Right cardiac atrium (tissue), 5 donors: ENCODE data around the gene TRMT5. TPM values are rescaled to one million over a fixed set of nuclear protein-coding genes. Genes with fewer than 3 reads are reported as not detected.

Experiments
- ATAC-seq, 2 donors: fragments of 200-7000 bp; cut with Tn5 transposase; one replicate each; pipeline versions ENCODE4 v1.8.0 to v1.9.1; 2020; ENCODE audit warnings: moderate library complexity in 2 of 2, mild to moderate bottlenecking in 1 of 2
- DNase-seq, 3 donors: peaks; one replicate each; pipeline ENCODE4 v3.0.0-alpha.2; 2020
- H3K27ac ChIP-seq: one replicate; pipeline ENCODE4 v1.5.1; 2013; ENCODE audit warnings: mild to moderate bottlenecking, low read length, control low read depth, moderate library complexity
- H3K27me3 ChIP-seq: one replicate; pipeline ENCODE4 v1.6.1; 2013; ENCODE audit not compliant: control insufficient read depth, insufficient read depth
- H3K4me1 ChIP-seq: one replicate; pipeline ENCODE4 v1.6.1; 2013; ENCODE audit warnings: low read length; ENCODE audit not compliant: control insufficient read depth, insufficient read depth
- H3K4me3 ChIP-seq: one replicate; pipeline ENCODE4 v1.5.1; 2013; ENCODE audit warnings: low read length, control low read depth
- H3K9me3 ChIP-seq: one replicate; pipeline ENCODE4 v1.6.1; 2013; ENCODE audit warnings: low read length; ENCODE audit not compliant: control insufficient read depth
- WGBS: extraction: QIAGEN DNeasy Blood & Tissue Kit; methylation state at CpG from one replicate; pipeline ENCODE4 v1.1.7; 2013; 5-methylcytosine and 5-hydroxymethylcytosine counted together
- intact Hi-C, 4 donors: fragments of 100-400 bp; cut with DNase I; formaldehyde crosslinking; loops; one replicate each; pipeline versions ENCODE4 v1.11.0 to v1.14.0; 2022 to 2023
- polyA plus RNA-seq: library from polyadenylated mRNA; stranded (reverse); fragments of 200-250 nt; gene quantifications from one replicate; pipeline ENCODE4 v1.2.3, GENCODE V29; 2013
- total RNA-seq, 4 donors: library from RNA; stranded (reverse); fragmentation: NEBNext Ultra II Directional; extraction: Animal tissue kit (Norgen Biotek cat#: 25700); gene quantifications; one replicate each; pipeline ENCODE4 v1.2.1, GENCODE V29; 2021
- donor health status: healthy with polysubstance abuse.
- donor health status: DM: no; HTN: yes; CAD: no.
- donor health status: DM: no; HTN: no; CAD: no.
- donor health status: DM: no; HTN: yes; CAD: no; lungs with severe emphysema.
- donor health status: DM: yes; HTN: yes; CAD: no.

Gene TRMT5
- total and polyA plus RNA-seq, 5 donors, result 3.2 to 9.4 (median 8.7) TPM

DNA sequence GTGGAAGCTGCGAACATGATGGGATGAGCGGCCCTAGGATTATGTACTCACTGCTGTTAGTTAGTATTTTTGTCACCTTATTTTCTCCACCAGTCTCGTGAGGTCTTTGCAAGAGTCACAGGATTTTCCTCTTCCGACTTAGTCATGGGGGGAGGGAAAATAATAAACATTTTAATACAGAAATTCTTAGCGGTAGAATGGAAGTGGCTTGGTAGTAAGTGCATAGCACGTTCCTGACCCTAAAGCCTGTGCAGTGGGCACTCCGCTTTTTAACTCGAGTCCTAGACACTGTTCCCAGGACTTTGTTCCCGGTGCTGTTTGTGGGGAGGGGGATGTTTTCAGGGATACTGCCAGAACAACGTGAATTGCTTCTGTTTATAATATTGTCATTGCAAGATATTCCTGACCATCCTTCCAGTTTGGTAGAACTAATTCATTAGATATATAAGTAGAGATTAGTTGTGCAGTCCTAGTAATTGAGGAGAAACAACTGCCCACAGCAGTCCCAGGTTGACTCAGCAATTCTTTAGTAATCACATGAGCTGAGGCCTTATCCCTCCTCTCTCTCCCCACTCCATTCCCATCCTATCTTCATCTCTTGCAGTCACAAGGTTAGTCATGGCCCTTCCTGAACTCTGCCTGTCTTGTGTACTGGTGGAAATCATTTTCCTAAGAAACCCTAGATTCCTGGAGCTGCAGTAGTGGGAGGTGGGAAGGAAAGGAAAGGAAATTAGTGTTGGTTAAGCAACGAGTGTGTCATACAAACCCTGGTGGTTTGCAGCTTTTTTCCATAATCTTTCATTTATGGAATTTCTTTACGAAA lies 965 bp upstream of the TRMT5 start:
- no peaks in the 10 kb centered on the region for H3K9me3 ChIP-seq
- peak overlapping the region; percentile 91 for H3K4me3 ChIP-seq
- no peak for DNase-seq
- 10% methylated on average over 12 of the region's 12 CpGs for WGBS
- intact Hi-C loops, result no loop called here
- H3K4me1 ChIP-seq, result peaks cover 3% of the 10 kb centered on the region
- H3K27me3 ChIP-seq, result no peaks in the 10 kb centered on the region
- peak overlapping the region; percentile 87 for H3K27ac ChIP-seq
- ATAC-seq, result no peak

DNA sequence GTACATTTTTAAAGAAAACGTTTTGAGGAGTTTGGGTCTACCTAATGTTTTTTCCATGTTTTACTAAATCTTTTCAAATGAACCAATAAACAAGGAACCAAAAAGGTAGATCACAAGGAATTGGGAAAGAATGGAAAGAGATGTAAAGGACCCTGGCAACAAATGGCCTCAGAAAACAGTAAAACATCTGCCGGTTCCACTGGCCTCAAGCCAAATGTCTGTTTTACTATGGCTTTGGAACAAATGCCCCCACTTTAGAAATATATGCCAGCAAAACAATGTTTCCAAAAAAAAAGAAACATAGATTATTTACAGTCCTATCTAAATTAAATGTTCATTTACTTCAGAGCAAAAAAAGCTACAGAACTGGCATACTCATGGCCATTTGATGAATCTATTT lies 3.0 kb downstream of the TRMT5 start:
- Histone ChIP-seq H3K4me3 (no peak overlapping the region), H3K9me3 (no peaks in the 10 kb centered on the region), H3K27me3 (no peaks in the 10 kb centered on the region), H3K4me1 (peaks cover 3% of the 10 kb centered on the region), H3K27ac (no peak overlapping the region)
- ATAC-seq, result no peak
- no peak for DNase-seq
- intact Hi-C loops, result no loop called here
- WGBS, result 55% methylated on average over 2 of the region's 2 CpGs

DNA sequence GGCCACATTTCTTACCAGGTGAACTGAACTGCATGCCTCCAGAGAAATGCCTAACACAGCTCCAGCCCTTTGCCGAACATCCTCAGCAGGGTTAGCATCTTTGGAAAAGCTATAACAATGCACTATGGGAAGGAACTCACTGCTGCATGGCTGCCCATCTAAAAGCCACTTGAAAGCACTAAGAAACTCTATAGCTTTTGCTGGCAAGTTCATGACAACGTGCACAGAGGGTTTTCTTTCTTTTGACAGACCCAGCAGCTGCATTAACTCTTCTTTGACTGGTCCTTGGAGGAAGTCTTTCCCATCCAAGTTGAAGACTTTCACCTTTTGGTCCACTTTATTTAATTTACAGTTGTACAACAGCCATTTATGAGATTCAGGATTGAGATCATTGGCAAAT lies 5.3 kb downstream of the TRMT5 start:
- H3K27ac ChIP-seq, result no peak overlapping the region
- ATAC-seq (no peak), DNase-seq (no peak)
- 49% methylated on average over 2 of the region's 2 CpGs for WGBS
- no peaks in the 10 kb centered on the region for H3K4me1 ChIP-seq
- no peak overlapping the region for H3K4me3 ChIP-seq
- intact Hi-C loops, result no loop called here
- no peaks in the 10 kb centered on the region for H3K27me3 ChIP-seq
- no peaks in the 10 kb centered on the region for H3K9me3 ChIP-seq

DNA sequence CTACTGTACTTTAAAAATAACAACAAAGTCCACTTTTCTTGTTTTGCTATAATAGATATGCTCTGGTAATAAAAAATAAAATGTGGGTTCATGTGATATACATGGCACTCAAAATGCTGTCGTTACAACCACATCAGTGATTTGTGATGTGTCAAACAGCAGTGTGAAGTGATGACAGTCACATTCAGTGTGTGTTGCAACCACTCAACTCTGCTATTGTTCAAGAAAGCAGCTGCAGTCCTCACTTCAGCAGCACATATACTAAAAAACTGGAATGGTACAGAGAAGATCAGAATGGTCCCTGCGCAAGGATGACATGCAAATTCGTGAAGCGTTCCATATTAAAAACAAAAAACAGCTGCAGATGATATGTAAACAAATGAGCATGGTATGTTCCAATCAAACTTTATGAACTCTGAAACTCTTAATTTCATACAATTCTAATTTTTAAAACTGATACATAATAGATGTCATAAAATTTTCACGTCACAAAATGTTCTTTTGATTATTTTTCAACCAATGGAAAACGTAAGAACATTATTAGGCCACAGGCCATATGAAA lies 6.7 kb downstream of the TRMT5 start:
- no peaks in the 10 kb centered on the region for H3K4me1 ChIP-seq
- ATAC-seq, result no peak
- WGBS, result 76% methylated on average over 6 of the region's 6 CpGs
- H3K4me3 ChIP-seq, result no peak overlapping the region
- H3K27me3 ChIP-seq, result no peaks in the 10 kb centered on the region
- intact Hi-C loops, result no loop called here
- H3K9me3 ChIP-seq, result no peaks in the 10 kb centered on the region
- no peak overlapping the region for H3K27ac ChIP-seq
- DNase-seq, result no peak

DNA sequence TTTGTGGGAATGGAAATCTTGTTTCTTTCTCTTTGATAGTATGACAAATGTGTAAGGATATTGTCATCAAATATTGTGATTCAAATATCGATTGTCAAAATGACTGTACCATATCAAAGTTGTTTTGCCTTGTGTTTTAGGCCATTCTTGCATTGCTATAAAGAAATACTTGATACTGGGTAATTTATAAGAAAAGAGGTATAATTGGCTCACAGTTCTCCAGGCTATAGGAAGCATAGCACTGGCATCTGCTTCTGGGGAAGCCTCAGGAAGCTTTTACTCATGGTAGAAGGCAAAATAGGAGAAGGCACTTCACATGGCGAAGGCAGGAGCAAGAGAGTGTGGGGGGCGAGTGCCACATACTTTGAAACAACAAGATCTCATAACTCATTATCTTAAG lies 7.8 kb downstream of the TRMT5 start:
- WGBS, result 98% methylated on average over 3 of the region's 3 CpGs
- no peaks in the 10 kb centered on the region for H3K4me1 ChIP-seq
- ATAC-seq (no peak), DNase-seq (no peak)
- intact Hi-C loops, result no loop called here
- no peak overlapping the region for H3K4me3 ChIP-seq
- H3K9me3 ChIP-seq, result no peaks in the 10 kb centered on the region
- no peak overlapping the region for H3K27ac ChIP-seq
- no peaks in the 10 kb centered on the region for H3K27me3 ChIP-seq

DNA sequence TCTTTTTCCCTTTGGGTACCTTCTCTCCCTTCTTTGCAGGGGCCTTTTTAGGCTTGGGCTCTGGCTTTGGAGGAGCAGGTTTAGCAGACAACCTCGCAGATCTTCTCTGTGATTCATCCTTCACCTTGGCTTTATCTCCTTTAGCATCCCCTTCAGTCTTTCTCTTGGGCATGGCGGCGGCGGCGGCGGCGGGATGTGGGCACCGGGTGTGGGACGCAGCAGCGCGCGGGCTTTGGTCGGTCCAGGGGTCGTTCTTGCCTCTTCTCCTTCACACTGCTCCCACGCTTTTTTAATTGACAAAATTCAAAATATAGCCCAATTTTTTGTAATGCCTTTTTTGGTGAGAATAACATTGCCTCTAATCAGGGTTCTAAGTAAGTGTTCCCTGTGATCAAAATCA lies 8.6 kb downstream of the TRMT5 start:
- intact Hi-C loops, result no loop called here
- Histone ChIP-seq H3K4me3 (no peak overlapping the region), H3K27me3 (no peaks in the 10 kb centered on the region), H3K9me3 (no peaks in the 10 kb centered on the region), H3K27ac (no peak overlapping the region), H3K4me1 (no peaks in the 10 kb centered on the region)
- DNase-seq (no peak), ATAC-seq (no peak)
- 98% methylated on average over 15 of the region's 15 CpGs for WGBS

DNA sequence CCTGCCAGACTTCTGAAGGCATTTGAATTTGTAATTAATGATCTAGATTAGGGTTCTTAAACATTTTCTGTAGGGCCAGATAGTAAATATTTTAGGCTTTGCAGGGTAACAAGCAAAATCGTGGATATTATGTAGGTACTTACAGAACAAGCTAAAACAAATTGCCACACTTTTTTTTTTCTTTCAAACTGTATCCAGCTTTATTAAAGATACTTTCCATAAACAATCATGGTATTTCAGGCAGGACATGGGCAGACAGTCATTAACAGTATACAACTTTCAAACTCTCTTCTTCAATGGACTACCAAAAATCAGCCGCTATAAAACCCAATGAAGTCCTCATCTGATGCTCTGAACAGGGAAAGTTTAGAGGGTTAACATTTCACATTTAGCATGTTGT lies 9.6 kb downstream of the TRMT5 start:
- DNase-seq (no peak), ATAC-seq (no peak)
- H3K4me1 ChIP-seq, result no peaks in the 10 kb centered on the region
- 41% methylated on average over 2 of the region's 2 CpGs for WGBS
- intact Hi-C loops, result no loop called here
- no peak overlapping the region for H3K4me3 ChIP-seq
- no peaks in the 10 kb centered on the region for H3K27me3 ChIP-seq
- no peak overlapping the region for H3K27ac ChIP-seq
- H3K9me3 ChIP-seq, result no peaks in the 10 kb centered on the region

DNA sequence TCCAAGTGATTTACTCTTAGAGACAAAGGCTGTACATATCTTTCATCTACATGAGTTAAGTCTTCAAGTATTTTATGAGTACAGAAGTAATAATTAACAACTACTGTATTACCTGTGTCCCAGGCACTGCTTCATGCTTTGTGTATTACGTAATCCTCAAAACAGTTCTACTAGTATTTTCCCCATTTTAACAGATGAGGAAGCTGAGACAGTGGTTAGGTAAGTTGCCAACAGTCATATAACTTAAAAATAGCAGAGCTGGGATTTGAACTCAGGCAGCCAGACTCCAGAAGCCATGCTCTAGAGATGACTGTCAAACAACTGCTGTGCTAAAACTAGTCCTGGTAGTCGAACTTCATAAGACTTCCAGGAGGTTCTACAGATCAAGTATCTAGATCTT lies 10.7 kb downstream of the TRMT5 start:
- Histone ChIP-seq H3K4me3 (no peak overlapping the region), H3K9me3 (no peaks in the 10 kb centered on the region), H3K27me3 (no peaks in the 10 kb centered on the region), H3K27ac (no peak overlapping the region), H3K4me1 (no peaks in the 10 kb centered on the region)
- intact Hi-C loops, result no loop called here
- DNase-seq (no peak), ATAC-seq (no peak)
- WGBS, result 91% methylated on average over 2 of the region's 2 CpGs

DNA sequence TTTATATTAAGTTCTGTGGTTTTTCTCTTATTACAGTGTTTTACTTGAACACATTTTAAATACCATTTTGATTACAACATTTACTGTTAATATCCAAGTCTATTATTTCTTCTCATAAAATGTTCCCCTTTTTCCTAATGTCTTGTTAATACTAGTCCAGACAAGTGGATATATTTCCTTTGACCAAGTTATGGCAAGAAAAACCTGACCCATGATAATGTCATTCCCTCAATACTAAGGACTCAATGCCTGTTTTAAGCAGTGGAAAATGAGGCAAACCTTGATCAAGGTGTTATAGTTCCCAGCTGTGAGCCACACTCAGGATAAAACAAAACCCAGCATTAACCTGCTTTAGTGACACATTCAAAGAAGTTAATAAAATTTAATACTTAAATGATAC lies 12.2 kb downstream of the TRMT5 start:
- ATAC-seq (no peak), DNase-seq (no peak)
- intact Hi-C loops, result no loop called here

DNA sequence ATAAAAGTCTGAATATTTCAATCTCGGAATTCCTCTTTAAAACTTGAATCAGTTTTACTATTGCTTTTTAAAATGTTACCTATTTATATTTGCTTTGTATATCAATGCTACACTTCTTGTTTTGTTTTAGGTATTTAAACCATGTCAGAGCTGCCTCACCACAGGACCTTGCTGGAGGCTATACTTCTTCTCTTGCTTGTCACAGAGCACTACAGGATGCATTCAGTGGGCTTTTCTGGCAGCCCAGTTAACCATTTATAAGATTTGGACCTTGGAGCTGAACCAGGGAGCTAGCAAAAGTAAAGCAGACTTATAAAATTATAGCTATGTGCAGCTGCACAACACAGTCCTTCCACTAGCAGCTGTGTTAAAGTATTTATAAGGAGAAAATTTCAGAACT lies 12.8 kb downstream of the TRMT5 start:
- WGBS, result 86% methylated on average over 1 of the region's 1 CpG
- intact Hi-C loops, result no loop called here

More for the DNA sequence above, 12.2 kb downstream of the TRMT5 start:
- no peaks in the 10 kb centered on the region for H3K9me3 ChIP-seq
- no peak overlapping the region for H3K4me3 ChIP-seq
- no peak overlapping the region for H3K27ac ChIP-seq
- no peaks in the 10 kb centered on the region for H3K27me3 ChIP-seq
- H3K4me1 ChIP-seq, result no peaks in the 10 kb centered on the region

DNA sequence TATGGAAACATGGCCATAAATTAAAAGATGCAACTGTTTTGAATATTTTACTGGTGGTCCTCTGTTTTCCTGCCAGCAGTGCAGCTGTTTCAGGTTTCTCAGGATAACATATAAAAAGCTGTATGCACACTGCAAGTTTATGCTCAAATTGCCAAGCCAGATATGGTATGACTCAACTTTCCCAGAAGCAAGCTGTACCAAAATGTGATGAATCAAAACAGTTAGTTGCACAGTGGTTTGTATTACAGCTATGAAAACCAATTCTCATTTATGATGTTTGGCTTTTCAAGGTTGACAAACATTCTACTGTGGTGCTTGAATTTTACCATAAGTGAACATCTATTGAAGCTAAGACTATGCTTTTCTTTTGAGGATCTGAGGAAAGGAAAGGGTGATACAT lies 15.5 kb downstream of the TRMT5 start:
- no peak for DNase-seq
- intact Hi-C loops, result no loop called here
- Histone ChIP-seq H3K4me3 (no peak overlapping the region), H3K27ac (no peak overlapping the region), H3K9me3 (no peaks in the 10 kb centered on the region), H3K4me1 (no peaks in the 10 kb centered on the region), H3K27me3 (no peaks in the 10 kb centered on the region)
- ATAC-seq, result no peak

More for the DNA sequence above, 12.8 kb downstream of the TRMT5 start:
- Histone ChIP-seq H3K9me3 (no peaks in the 10 kb centered on the region), H3K27me3 (no peaks in the 10 kb centered on the region), H3K27ac (no peak overlapping the region), H3K4me3 (no peak overlapping the region), H3K4me1 (no peaks in the 10 kb centered on the region)
- ATAC-seq (no peak), DNase-seq (no peak)

DNA sequence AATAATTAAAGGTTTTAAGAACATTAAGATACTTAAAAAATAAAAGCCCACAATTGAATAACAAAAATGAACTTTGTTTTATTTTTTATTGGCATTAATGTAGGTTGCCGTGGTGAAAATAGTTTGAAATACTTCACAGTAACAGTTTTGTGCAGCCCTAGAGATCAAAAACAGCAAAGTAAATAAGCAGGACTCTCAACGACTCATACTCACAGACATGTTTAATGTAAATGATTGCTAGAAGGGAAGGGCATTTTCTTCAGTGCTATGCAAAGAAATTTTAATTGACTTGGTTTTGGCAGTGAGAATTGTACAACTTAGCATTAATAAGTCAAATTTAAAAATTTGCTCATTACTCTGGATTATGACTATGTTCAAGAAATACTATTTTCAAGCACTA lies 16.0 kb downstream of the TRMT5 start:
- WGBS, result 69% methylated on average over 2 of the region's 2 CpGs
- Histone ChIP-seq H3K9me3 (no peaks in the 10 kb centered on the region), H3K27me3 (no peaks in the 10 kb centered on the region), H3K4me1 (no peaks in the 10 kb centered on the region), H3K4me3 (no peak overlapping the region), H3K27ac (no peak overlapping the region)
- DNase-seq (no peak), ATAC-seq (no peak)
- intact Hi-C loops, result no loop called here
